SK-N-SH treated with all-trans-retinoic acid at 6 μM for 48 hours (cell line): ENCODE measurements around the gene PSMD3.

Experiments
- GLIS3 ChIP-seq: fragments of 250-450 bp; sonication (Bioruptor Pico); IDR thresholded peaks from 2 replicates; pipeline ENCODE4 v1.5.0; 2020; ENCODE audit warnings: mild to moderate bottlenecking, moderate library complexity
- PATZ1 ChIP-seq: fragments of 250-450 bp; sonication (Bioruptor Pico); IDR thresholded peaks from 2 replicates; pipeline ENCODE4 v1.8.0; 2020; ENCODE audit warnings: mild to moderate bottlenecking, moderate library complexity, borderline replicate concordance
- ZFP3 ChIP-seq: fragments of 250-450 bp; sonication (Bioruptor Pico); IDR thresholded peaks from 2 replicates; pipeline ENCODE4 v1.5.0; 2020; ENCODE audit warnings: mild to moderate bottlenecking, moderate library complexity

GRCh38 chr17:39944393-39944711, 36.3 kb upstream of the PSMD3 start:
- no peak for TF ChIP-seq GLIS3 (CRISPR knock-in tag)
- no peak for TF ChIP-seq PATZ1
- TF ChIP-seq ZFP3 (CRISPR knock-in tag), result no peak
